ENCODE results near the gene CNOT9.

- no peak for TF ChIP-seq CTCF (IDR thresholded peaks at IDR 0.05)
- no peak for TF ChIP-seq POLR2A (IDR thresholded peaks at IDR 0.05)
Observed at GRCh38 chr2:218623366-218623705, 54.7 kb downstream of the CNOT9 start.
